NCI-H2107 treated with DMSO at 0.1 percent for 48 hours (cell line): ENCODE measurements around the gene THTPA.

Source experiments
- DNase-seq: peaks from one replicate; lab custom pipeline; 2025; ENCODE audit not compliant: unreplicated experiment; lab: John Stamatoyannopoulos, UW

Gene THTPA

GRCh38 chr14:23566778-23567185 is 10.7 kb downstream of the THTPA start:
- DNase-seq = no peak

- peak; percentile 88 for DNase-seq
Observed at GRCh38 chr14:23567186-23568020, 11.3 kb downstream of the THTPA start, which contains the start of gene AP1G2. AP1G2 (minus strand) TSS chr14:23567791; CDS start chr14:23567314, 477 bp downstream.

- no peak for DNase-seq
Observed at GRCh38 chr14:23568021-23568599, 12.0 kb downstream of the THTPA start.

- no peak for DNase-seq
Observed at GRCh38 chr14:23568600-23569331, 12.7 kb downstream of the THTPA start.

- DNase-seq = peak; percentile 91
Observed at GRCh38 chr14:23569443-23570151, 13.5 kb downstream of the THTPA start.

- no peak for DNase-seq
Observed at GRCh38 chr14:23570806-23571483, 14.9 kb downstream of the THTPA start.

- no peak for DNase-seq
Observed at GRCh38 chr14:23571701-23572523, 15.8 kb downstream of the THTPA start.

GRCh38 chr14:23572524-23572828 is 16.4 kb downstream of the THTPA start:
- DNase-seq = no peak

- DNase-seq = no peak
Observed at GRCh38 chr14:23572836-23573235, 16.8 kb downstream of the THTPA start.

GRCh38 chr14:23573384-23574015 is 17.4 kb downstream of the THTPA start:
- DNase-seq = peak; percentile 80

- no peak for DNase-seq
Observed at GRCh38 chr14:23577004-23577681, 21.1 kb downstream of the THTPA start.

GRCh38 chr14:23577710-23578392 is 21.8 kb downstream of the THTPA start:
- no peak for DNase-seq

- no peak for DNase-seq
Observed at GRCh38 chr14:23578560-23579310, 22.7 kb downstream of the THTPA start, which contains the start of gene JPH4. JPH4 (minus strand) TSS chr14:23578790; CDS start chr14:23577453, 1,337 bp downstream.

- no peak for DNase-seq
Observed at GRCh38 chr14:23579311-23579630, 23.2 kb downstream of the THTPA start.

- no peak for DNase-seq
Observed at GRCh38 chr14:23579739-23580138, 23.7 kb downstream of the THTPA start.

- no peak for DNase-seq
Observed at GRCh38 chr14:23580152-23580926, 24.3 kb downstream of the THTPA start.

- DNase-seq = no peak
Observed at GRCh38 chr14:23580948-23581281, 24.8 kb downstream of the THTPA start.
